Smooth muscle cell (in vitro differentiated cells): Measurements from ENCODE around the gene TCF4. TPM values are rescaled to one million over a fixed set of nuclear protein-coding genes. Genes with fewer than 3 reads are reported as not detected.

ENCODE experiments used
- DNase-seq: peaks from one replicate; lab custom pipeline; 2025; ENCODE audit not compliant: unreplicated experiment; lab: John Stamatoyannopoulos, UW
- H2AFZ ChIP-seq: fragments of 200-600 bp; sonication (generic); 2 replicates; pipeline ENCODE4 v1.6.0; 2016; ENCODE audit warnings: antibody characterized with exemption, low read depth, mild to moderate bottlenecking
- H3F3A ChIP-seq: fragments of 200-600 bp; sonication (generic); 2 replicates; pipeline ENCODE4 v1.6.0; 2017; ENCODE audit warnings: antibody characterized with exemption, low read depth
- H3K27ac ChIP-seq: fragments of 200-600 bp; sonication (generic); 2 replicates; pipeline ENCODE4 v1.5.1; 2016; ENCODE audit warnings: low read depth, mild to moderate bottlenecking
- H3K27me3 ChIP-seq: fragments of 200-600 bp; sonication (generic); 2 replicates; pipeline ENCODE4 v1.6.1; 2016; ENCODE audit warnings: low read depth, mild to moderate bottlenecking
- H3K36me3 ChIP-seq: fragments of 200-600 bp; sonication (generic); 2 replicates; pipeline ENCODE4 v1.5.1; 2016; ENCODE audit warnings: low read depth
- H3K4me1 ChIP-seq: fragments of 200-600 bp; sonication (generic); 2 replicates; pipeline ENCODE4 v1.5.1; 2016; ENCODE audit warnings: low read depth
- H3K4me2 ChIP-seq: fragments of 200-600 bp; sonication (generic); 2 replicates; pipeline ENCODE4 v1.6.0; 2016; ENCODE audit warnings: mild to moderate bottlenecking
- H3K4me3 ChIP-seq: fragments of 200-600 bp; sonication (generic); 2 replicates; pipeline ENCODE4 v1.5.1; 2016; ENCODE audit warnings: mild to moderate bottlenecking
- H3K79me2 ChIP-seq: fragments of 200-600 bp; sonication (generic); 2 replicates; pipeline ENCODE4 v1.6.0; 2016; ENCODE audit warnings: low read depth, mild to moderate bottlenecking
- H3K9ac ChIP-seq: fragments of 200-600 bp; sonication (generic); 2 replicates; pipeline ENCODE4 v1.6.0; 2016; ENCODE audit warnings: low read depth
- H3K9me3 ChIP-seq: fragments of 200-600 bp; sonication (generic); replicated peaks from 2 replicates; pipeline ENCODE4 v1.5.1; 2016; ENCODE audit warnings: low read depth
- H4K20me1 ChIP-seq: fragments of 200-600 bp; sonication (generic); 2 replicates; pipeline ENCODE4 v1.6.0; 2016; ENCODE audit warnings: low read depth
- CTCF ChIP-seq: fragments of 200-600 bp; sonication (generic); IDR thresholded peaks from 2 replicates; pipeline ENCODE4 v1.5.1; 2017; ENCODE audit warnings: borderline replicate concordance, mild to moderate bottlenecking, antibody characterized with exemption; ENCODE audit not compliant: insufficient read depth, poor library complexity, severe bottlenecking
- WGBS: methylation state at CpG from one replicate; pipeline ENCODE4 v1.1.7; 2016; ENCODE audit warnings: low lambda C conversion rate; 5-methylcytosine and 5-hydroxymethylcytosine counted together
- polyA plus RNA-seq: library from polyadenylated mRNA; unstranded; fragments of >200 nt; fragmentation: Nextera tagmentation; extraction: Ambion mirVana; gene quantifications from 2 replicates; pipeline ENCODE4 v1.2.1, GENCODE V29; 2016
- total RNA-seq: library from RNA; depleted of rRNA; stranded (reverse); fragments of >200 nt; gene quantifications from 2 replicates; pipeline ENCODE4 v1.2.3, GENCODE V29; 2014

The TCF4 gene
- total and polyA plus RNA-seq, 2 experiments from 2014 or later = 105 to 120 TPM

- H3K9me3 ChIP-seq = no peaks in the 10 kb centered on the region
- no peaks in the 10 kb centered on the region for H3K4me1 ChIP-seq
- no peaks in the 10 kb centered on the region for H3K36me3 ChIP-seq
- H3K9ac ChIP-seq = no peak overlapping the region
- peaks cover 97% of the 10 kb centered on the region for H3K79me2 ChIP-seq
- WGBS = 100% methylated on average over 2 of the region's 2 CpGs
- no peaks in the 10 kb centered on the region for H3F3A ChIP-seq
- TF ChIP-seq CTCF = no peak
- H3K4me2 ChIP-seq = no peak overlapping the region
- H3K4me3 ChIP-seq = no peak overlapping the region
- H3K27ac ChIP-seq = no peak overlapping the region
- no peak for DNase-seq
- no peak overlapping the region for H2AFZ ChIP-seq
- H3K27me3 ChIP-seq = no peaks in the 10 kb centered on the region
- peaks cover 82% of the 10 kb centered on the region for H4K20me1 ChIP-seq
Measured at GRCh38 chr18:55369346-55369745, 218.6 kb downstream of the TCF4 start.

GRCh38 chr18:55365342-55365741, 222.7 kb downstream of the TCF4 start:
- WGBS = 89% methylated on average over 2 of the region's 2 CpGs

GRCh38 chr18:55362303-55362702, 225.7 kb downstream of the TCF4 start:
- no peaks in the 10 kb centered on the region for H3K4me1 ChIP-seq
- H3K4me3 ChIP-seq = no peak overlapping the region
- no peaks in the 10 kb centered on the region for H3K36me3 ChIP-seq
- H3K27me3 ChIP-seq = no peaks in the 10 kb centered on the region
- no peaks in the 10 kb centered on the region for H3F3A ChIP-seq
- H3K9ac ChIP-seq = no peak overlapping the region
- no peaks in the 10 kb centered on the region for H3K9me3 ChIP-seq
- WGBS = 97% methylated on average over 3 of the region's 3 CpGs
- no peak overlapping the region for H3K4me2 ChIP-seq
- peaks cover 90% of the 10 kb centered on the region for H3K79me2 ChIP-seq
- H2AFZ ChIP-seq = no peak overlapping the region
- peaks cover 84% of the 10 kb centered on the region for H4K20me1 ChIP-seq
- DNase-seq = no peak
- H3K27ac ChIP-seq = no peak overlapping the region
- no peak for TF ChIP-seq CTCF

More at GRCh38 chr18:55365342-55365741, 222.7 kb downstream of the TCF4 start:
- no peak overlapping the region for H3K9ac ChIP-seq
- H3K36me3 ChIP-seq = no peaks in the 10 kb centered on the region
- no peaks in the 10 kb centered on the region for H3K9me3 ChIP-seq
- peaks cover 91% of the 10 kb centered on the region for H4K20me1 ChIP-seq
- H3K27ac ChIP-seq = no peak overlapping the region
- H3F3A ChIP-seq = no peaks in the 10 kb centered on the region
- DNase-seq = no peak
- H3K79me2 ChIP-seq = peaks cover 92% of the 10 kb centered on the region
- no peak overlapping the region for H3K4me3 ChIP-seq
- no peaks in the 10 kb centered on the region for H3K4me1 ChIP-seq
- no peak overlapping the region for H2AFZ ChIP-seq
- no peaks in the 10 kb centered on the region for H3K27me3 ChIP-seq
- no peak overlapping the region for H3K4me2 ChIP-seq
- TF ChIP-seq CTCF = no peak

GRCh38 chr18:55361492-55362250, 226.3 kb downstream of the TCF4 start:
- Histone ChIP-seq H4K20me1 (peaks cover 79% of the 10 kb centered on the region), H3K4me3 (no peak overlapping the region), H3K27me3 (no peaks in the 10 kb centered on the region), H3K79me2 (peaks cover 91% of the 10 kb centered on the region), H3K36me3 (no peaks in the 10 kb centered on the region), H3K4me2 (no peak overlapping the region), H2AFZ (no peak overlapping the region), H3F3A (no peaks in the 10 kb centered on the region), H3K9me3 (no peaks in the 10 kb centered on the region), H3K27ac (no peak overlapping the region), H3K9ac (no peak overlapping the region), H3K4me1 (no peaks in the 10 kb centered on the region)
- no peak for TF ChIP-seq CTCF
- no peak for DNase-seq
- 96% methylated on average over 3 of the region's 3 CpGs for WGBS
